CD4-positive, alpha-beta T cell (primary cell): Measurements from ENCODE around the gene RNF152. TPM values are rescaled to one million over a fixed set of nuclear protein-coding genes. Genes with fewer than 3 reads are reported as not detected.

Source experiments
- ATAC-seq: fragments of 200-7000 bp; cut with Tn5 transposase; one replicate; pipeline ENCODE4 v1.10.0; 2022; ENCODE audit warnings: mild to moderate bottlenecking; ENCODE audit not compliant: poor library complexity
- CTCF ChIA-PET: fragments of 350-600 bp; sonication (Branson Sonifier 250); formaldehyde crosslinking; loops from one replicate; lab custom pipeline; 2021; ENCODE audit warnings: antibody characterized with exemption, inconsistent platforms; lab: Charles Lee
- POLR2A ChIA-PET: fragments of 350-600 bp; sonication (Branson Sonifier 250); formaldehyde crosslinking; loops from one replicate; lab custom pipeline; 2021; ENCODE audit warnings: antibody characterized with exemption, inconsistent platforms; lab: Charles Lee
- DNase-seq, 14 experiments: peaks; one replicate each; pipeline ENCODE4 v3.0.0-alpha.2; 2013 to 2020; ENCODE audit warnings: mixed read lengths in 2 of 14
- H3K27ac ChIP-seq, 2 donors: one replicate each; pipeline versions ENCODE4 v1.5.1 to v1.7.0; 2013; ENCODE audit warnings: low read length in 2 of 2, low read depth in 1 of 2, mild to moderate bottlenecking in 1 of 2
- H3K27me3 ChIP-seq, 2 experiments: 1 replicate in 1 of 2; 2 replicates in 1 of 2; pipeline versions ENCODE4 v1.6.1 to v1.7.0; 2013; ENCODE audit warnings: low read length in 2 of 2, control low read depth in 1 of 2, mild to moderate bottlenecking in 1 of 2, moderate library complexity in 1 of 2; ENCODE audit not compliant: insufficient read depth in 2 of 2, control insufficient read depth in 1 of 2
- H3K36me3 ChIP-seq: one replicate; pipeline ENCODE4 v1.6.1; 2013; ENCODE audit warnings: low read length, control low read depth; ENCODE audit not compliant: insufficient read depth
- H3K4me1 ChIP-seq: one replicate; pipeline ENCODE4 v1.6.1; 2013; ENCODE audit warnings: low read length, control low read depth; ENCODE audit not compliant: insufficient read depth
- H3K4me3 ChIP-seq: one replicate; pipeline ENCODE4 v1.5.1; 2013; ENCODE audit warnings: mild to moderate bottlenecking, low read length, moderate library complexity
- H3K9me3 ChIP-seq, 2 experiments: 1 replicate in 1 of 2; 2 replicates in 1 of 2; pipeline versions ENCODE4 v1.6.1 to v1.7.0; 2013; ENCODE audit warnings: low read length in 2 of 2, mild to moderate bottlenecking in 2 of 2, control low read depth in 1 of 2, moderate library complexity in 1 of 2; ENCODE audit not compliant: control insufficient read depth in 1 of 2, insufficient read depth in 1 of 2
- H3K27ac Mint-ChIP-seq: one replicate; pipeline ENCODE4 v1.8.0; 2020; ENCODE audit warnings: mixed read lengths
- H3K27me3 Mint-ChIP-seq: one replicate; pipeline ENCODE4 v1.8.0; 2021; ENCODE audit warnings: mixed read lengths
- H3K36me3 Mint-ChIP-seq: one replicate; pipeline ENCODE4 v1.8.0; 2021; ENCODE audit warnings: low read depth, mixed read lengths
- H3K4me1 Mint-ChIP-seq: one replicate; pipeline ENCODE4 v1.8.0; 2021; ENCODE audit warnings: low read depth, mixed read lengths
- H3K4me3 Mint-ChIP-seq: one replicate; pipeline ENCODE4 v1.8.0; 2020; ENCODE audit warnings: mild to moderate bottlenecking, mixed read lengths
- H3K9me3 Mint-ChIP-seq: one replicate; pipeline ENCODE4 v1.8.0; 2020; ENCODE audit warnings: mixed read lengths
- intact Hi-C, 2 experiments: fragments of 100-400 bp; cut with DNase I in 1 of 2; cut with micrococcal nuclease in 1 of 2; formaldehyde crosslinking; loops; one replicate each; pipeline versions ENCODE4 v1.15.1 to v1.9.0; 2023 to 2025; cut with DNase I, micrococcal nuclease
- total RNA-seq, 174 experiments: library from RNA in 2 of 174; stranded (reverse) in 2 of 174; gene quantifications; one replicate each; pipeline ENCODE4 v1.2.3 and lab custom pipeline; 2021 to 2026
- TF ChIP-seq, protein P1 (sequence below): fragments of 200-600 bp; IDR thresholded peaks from one replicate; pipeline ENCODE4 v1.8.0; 2022; ENCODE audit warnings: antibody characterized with exemption, mild to moderate bottlenecking

Gene RNF152
- total RNA-seq, 2 experiments from 2014 or later: 0.60 to 1.0 TPM

GRCh38 chr18:61921621-61922235 lies 28.9 kb upstream of the RNF152 start:
- no peaks in the 10 kb centered on the region for H3K27me3 Mint-ChIP-seq
- ChIA-PET POLR2A (no interaction called here), CTCF (no interaction called here)
- Histone ChIP-seq H3K4me1 (peaks cover 4% of the 10 kb centered on the region), H3K27ac (no peak overlapping the region), H3K27me3 (no peaks in the 10 kb centered on the region), H3K4me3 (no peak overlapping the region), H3K9me3 (peaks cover 0 to 3% of the 10 kb centered on the region in 2 experiments), H3K36me3 (no peaks in the 10 kb centered on the region)
- no peak overlapping the region for H3K27ac Mint-ChIP-seq
- no peaks in the 10 kb centered on the region for H3K36me3 Mint-ChIP-seq
- H3K4me1 Mint-ChIP-seq: peaks cover 14% of the 10 kb centered on the region
- TF ChIP-seq, protein P1, sequence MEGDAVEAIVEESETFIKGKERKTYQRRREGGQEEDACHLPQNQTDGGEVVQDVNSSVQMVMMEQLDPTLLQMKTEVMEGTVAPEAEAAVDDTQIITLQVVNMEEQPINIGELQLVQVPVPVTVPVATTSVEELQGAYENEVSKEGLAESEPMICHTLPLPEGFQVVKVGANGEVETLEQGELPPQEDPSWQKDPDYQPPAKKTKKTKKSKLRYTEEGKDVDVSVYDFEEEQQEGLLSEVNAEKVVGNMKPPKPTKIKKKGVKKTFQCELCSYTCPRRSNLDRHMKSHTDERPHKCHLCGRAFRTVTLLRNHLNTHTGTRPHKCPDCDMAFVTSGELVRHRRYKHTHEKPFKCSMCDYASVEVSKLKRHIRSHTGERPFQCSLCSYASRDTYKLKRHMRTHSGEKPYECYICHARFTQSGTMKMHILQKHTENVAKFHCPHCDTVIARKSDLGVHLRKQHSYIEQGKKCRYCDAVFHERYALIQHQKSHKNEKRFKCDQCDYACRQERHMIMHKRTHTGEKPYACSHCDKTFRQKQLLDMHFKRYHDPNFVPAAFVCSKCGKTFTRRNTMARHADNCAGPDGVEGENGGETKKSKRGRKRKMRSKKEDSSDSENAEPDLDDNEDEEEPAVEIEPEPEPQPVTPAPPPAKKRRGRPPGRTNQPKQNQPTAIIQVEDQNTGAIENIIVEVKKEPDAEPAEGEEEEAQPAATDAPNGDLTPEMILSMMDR: no peak
- H3K9me3 Mint-ChIP-seq: peaks cover 2% of the 10 kb centered on the region
- intact Hi-C loops: no loop called here
- no peak for ATAC-seq
- no peak overlapping the region for H3K4me3 Mint-ChIP-seq
- no peak for DNase-seq

DNA sequence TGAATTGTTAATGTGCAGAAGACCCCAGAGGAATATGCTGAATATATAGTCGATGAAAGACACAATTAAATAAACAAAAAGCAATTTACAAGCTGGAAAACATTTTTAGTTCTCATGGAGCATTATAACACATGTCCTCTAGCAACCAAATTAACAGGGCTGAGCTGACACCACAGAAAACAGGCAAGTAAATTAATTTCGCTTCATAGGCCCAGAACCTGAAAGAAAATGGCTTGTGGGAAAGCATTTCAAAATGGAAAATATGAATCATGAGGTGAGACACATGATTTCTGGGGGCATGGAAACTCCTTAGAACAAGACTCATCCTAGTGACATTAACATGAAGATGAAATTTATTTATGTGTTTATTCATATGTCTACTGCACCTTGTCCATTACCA lies 25.0 kb upstream of the RNF152 start:
- peaks cover 0 to 3% of the 10 kb centered on the region in 2 experiments for H3K9me3 ChIP-seq
- no peaks in the 10 kb centered on the region for H3K4me1 ChIP-seq
- H3K36me3 ChIP-seq: no peaks in the 10 kb centered on the region
- DNase-seq: no peak
- TF ChIP-seq, protein P1: no peak
- Mint-ChIP-seq H3K9me3 (no peaks in the 10 kb centered on the region), H3K27ac (no peak overlapping the region), H3K36me3 (no peaks in the 10 kb centered on the region), H3K4me3 (no peak overlapping the region), H3K4me1 (no peaks in the 10 kb centered on the region), H3K27me3 (no peaks in the 10 kb centered on the region)
- H3K27ac ChIP-seq: no peak overlapping the region
- intact Hi-C loops: no loop called here
- CTCF ChIA-PET: no interaction called here
- POLR2A ChIA-PET: no interaction called here
- no peak overlapping the region for H3K4me3 ChIP-seq
- H3K27me3 ChIP-seq: no peaks in the 10 kb centered on the region
- ATAC-seq: no peak

GRCh38 chr18:61912476-61912875 lies 19.7 kb upstream of the RNF152 start:
- H3K9me3 ChIP-seq: no peaks in the 10 kb centered on the region
- no peak overlapping the region for H3K4me3 ChIP-seq
- CTCF ChIA-PET: no interaction called here
- H3K36me3 ChIP-seq: no peaks in the 10 kb centered on the region
- H3K27ac ChIP-seq: no peak overlapping the region
- Mint-ChIP-seq H3K36me3 (no peaks in the 10 kb centered on the region), H3K4me3 (no peak overlapping the region), H3K9me3 (no peaks in the 10 kb centered on the region), H3K4me1 (no peaks in the 10 kb centered on the region), H3K27me3 (peaks cover 17% of the 10 kb centered on the region), H3K27ac (no peak overlapping the region)
- H3K27me3 ChIP-seq: no peaks in the 10 kb centered on the region
- TF ChIP-seq, protein P1: no peak
- intact Hi-C loops: no loop called here
- no peak for ATAC-seq
- POLR2A ChIA-PET: no interaction called here
- no peaks in the 10 kb centered on the region for H3K4me1 ChIP-seq
- no peak for DNase-seq
